ENCODE data around the gene STK31.

DNA sequence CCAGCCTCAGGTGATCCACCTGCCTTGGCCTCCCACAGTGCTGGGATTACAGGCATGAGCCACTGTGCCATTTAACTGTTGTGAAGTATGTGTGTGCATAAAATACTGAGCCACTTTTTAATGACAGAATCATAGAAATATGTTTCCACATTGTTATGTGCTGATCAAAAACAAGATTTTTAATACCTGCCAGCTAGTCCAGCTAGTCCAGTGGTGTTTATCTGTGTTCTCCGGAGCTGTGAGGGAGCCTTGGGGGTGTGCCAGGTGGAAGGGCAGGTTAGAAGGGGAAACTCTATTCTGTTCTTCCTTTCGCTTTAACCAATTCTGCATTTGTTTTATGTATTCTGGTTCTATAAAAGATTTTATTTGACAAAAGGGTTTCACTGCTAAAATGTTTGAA is 23.0 kb upstream of the STK31 start:
- TF ChIP-seq, protein P1, sequence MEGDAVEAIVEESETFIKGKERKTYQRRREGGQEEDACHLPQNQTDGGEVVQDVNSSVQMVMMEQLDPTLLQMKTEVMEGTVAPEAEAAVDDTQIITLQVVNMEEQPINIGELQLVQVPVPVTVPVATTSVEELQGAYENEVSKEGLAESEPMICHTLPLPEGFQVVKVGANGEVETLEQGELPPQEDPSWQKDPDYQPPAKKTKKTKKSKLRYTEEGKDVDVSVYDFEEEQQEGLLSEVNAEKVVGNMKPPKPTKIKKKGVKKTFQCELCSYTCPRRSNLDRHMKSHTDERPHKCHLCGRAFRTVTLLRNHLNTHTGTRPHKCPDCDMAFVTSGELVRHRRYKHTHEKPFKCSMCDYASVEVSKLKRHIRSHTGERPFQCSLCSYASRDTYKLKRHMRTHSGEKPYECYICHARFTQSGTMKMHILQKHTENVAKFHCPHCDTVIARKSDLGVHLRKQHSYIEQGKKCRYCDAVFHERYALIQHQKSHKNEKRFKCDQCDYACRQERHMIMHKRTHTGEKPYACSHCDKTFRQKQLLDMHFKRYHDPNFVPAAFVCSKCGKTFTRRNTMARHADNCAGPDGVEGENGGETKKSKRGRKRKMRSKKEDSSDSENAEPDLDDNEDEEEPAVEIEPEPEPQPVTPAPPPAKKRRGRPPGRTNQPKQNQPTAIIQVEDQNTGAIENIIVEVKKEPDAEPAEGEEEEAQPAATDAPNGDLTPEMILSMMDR (IDR thresholded peaks at IDR 0.05; ENCODE audit: low read depth, low read length, poor library complexity, severe bottlenecking) = no peak
- no peak for TF ChIP-seq EZH2phosphoT487 (IDR thresholded peaks at IDR 0.05; ENCODE audit: borderline replicate concordance, low read length)

Measured in DOHH2 (cell line).